NCI-H446 treated with DMSO at 0.1 percent for 48 hours (cell line): ENCODE measurements around the gene ABCB6.
A peak's percentile ranks its signal among the peaks of the same experiment; 100 is the strongest.

Experiments
- DNase-seq: peaks from one replicate; lab custom pipeline; 2025; lab: John Stamatoyannopoulos, UW

Gene ABCB6

DNA sequence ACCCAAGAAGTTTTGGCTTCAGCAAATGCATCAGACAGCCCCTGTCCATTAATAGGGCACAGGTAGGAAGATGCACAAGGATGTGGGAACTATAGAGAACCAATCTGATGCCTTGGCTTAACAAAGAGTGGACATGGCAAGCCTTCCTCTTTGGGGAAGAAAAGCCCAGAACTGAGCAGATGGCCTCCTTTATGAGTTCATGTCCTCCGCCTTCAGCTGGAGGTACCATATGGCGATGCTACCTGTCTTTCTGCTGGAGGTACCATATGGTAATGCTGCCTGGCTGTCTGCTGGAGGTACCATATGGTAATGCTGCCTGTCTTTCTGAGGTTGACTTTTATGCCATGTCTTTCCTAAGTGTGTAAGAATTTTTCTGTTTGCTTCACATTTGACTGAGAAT, 34.6 kb downstream of the ABCB6 start:
- DNase-seq, result no peak

GRCh38 chr2:219183151-219183772, 35.5 kb downstream of the ABCB6 start:
- no peak for DNase-seq

GRCh38 chr2:219182331-219183150, 36.2 kb downstream of the ABCB6 start:
- no peak for DNase-seq

DNA sequence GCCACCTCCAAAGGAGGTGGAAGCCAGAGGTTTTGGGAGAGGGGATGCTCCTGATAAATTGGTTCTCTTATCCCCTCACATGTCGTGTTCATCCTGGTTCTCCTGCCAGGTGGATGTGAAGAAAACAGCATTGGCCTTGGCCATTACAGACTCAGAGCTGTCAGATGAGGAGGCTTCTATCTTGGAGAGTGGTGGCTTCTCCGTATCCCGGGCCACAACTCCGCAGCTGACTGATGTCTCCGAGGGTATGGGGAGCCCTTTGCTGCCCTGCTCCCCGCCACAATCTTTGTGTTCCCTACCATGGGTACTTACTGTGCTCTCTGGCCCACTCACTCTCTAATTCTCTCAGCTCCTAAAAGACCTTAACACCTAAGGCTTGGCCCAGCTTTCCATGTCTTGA, 37.2 kb downstream of the ABCB6 start:
- no peak for DNase-seq

DNA sequence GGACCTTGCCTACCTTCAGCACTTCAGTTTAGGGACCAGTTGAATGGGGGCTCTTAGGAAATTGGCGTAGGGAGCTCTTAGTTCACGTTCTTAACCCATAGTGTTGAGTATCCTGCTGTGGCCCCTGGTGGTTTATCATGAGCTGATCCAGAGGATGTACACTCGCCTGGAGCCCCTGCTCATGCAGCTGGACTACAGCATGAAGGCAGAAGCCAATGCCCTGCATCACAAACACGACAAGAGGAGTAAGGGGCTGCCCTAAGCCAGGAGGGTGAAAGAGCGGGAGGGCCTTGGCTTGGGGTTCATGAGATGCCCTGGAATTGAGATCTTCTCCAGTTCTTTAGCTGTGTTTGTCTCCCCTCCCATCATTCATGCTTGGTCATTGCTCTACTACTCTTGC, 37.8 kb downstream of the ABCB6 start:
- no peak for DNase-seq

DNA sequence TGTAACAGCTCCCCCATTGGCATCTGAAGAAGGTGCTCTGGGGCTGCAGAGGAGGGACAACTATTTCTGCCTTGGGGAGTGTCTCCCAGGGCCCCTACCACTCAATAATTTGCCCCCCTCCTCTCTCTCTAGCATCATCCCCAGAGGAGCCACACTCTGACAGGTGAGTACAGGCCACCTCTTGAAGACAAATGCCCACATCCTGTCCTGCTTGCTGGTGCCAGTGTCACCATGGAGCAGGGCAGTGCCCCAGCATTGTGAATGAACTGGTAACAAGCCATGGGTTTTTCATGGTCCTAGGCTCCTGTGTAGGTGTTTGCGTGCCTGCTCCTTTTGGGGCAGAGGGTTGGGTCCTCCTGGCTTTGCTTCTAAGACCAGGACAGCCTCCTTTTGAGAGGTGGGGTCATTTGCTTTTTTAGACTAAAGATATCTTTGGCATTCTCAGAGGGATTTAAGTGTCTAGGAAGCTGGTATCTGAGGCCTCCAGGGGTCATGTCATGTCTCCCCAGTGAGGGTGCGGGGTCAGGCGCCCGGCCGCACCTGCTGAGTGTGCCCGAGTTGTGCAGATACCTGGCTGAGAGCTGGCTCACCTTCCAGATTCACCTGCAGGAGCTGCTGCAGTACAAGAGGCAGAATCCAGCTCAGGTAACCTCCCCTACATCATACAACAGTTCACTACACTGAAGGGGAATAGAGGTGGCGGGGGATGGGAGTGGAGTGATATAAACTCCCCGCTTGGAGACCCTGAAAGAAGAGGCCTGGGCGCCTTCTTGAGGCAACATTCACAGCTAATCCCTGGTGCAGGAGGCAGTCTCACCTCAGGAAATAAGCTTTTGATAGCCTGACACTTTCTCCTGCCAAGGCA, 38.9 kb downstream of the ABCB6 start:
- DNase-seq, result no peak

GRCh38 chr2:219178377-219179175, 40.2 kb downstream of the ABCB6 start:
- DNase-seq, result no peak

DNA sequence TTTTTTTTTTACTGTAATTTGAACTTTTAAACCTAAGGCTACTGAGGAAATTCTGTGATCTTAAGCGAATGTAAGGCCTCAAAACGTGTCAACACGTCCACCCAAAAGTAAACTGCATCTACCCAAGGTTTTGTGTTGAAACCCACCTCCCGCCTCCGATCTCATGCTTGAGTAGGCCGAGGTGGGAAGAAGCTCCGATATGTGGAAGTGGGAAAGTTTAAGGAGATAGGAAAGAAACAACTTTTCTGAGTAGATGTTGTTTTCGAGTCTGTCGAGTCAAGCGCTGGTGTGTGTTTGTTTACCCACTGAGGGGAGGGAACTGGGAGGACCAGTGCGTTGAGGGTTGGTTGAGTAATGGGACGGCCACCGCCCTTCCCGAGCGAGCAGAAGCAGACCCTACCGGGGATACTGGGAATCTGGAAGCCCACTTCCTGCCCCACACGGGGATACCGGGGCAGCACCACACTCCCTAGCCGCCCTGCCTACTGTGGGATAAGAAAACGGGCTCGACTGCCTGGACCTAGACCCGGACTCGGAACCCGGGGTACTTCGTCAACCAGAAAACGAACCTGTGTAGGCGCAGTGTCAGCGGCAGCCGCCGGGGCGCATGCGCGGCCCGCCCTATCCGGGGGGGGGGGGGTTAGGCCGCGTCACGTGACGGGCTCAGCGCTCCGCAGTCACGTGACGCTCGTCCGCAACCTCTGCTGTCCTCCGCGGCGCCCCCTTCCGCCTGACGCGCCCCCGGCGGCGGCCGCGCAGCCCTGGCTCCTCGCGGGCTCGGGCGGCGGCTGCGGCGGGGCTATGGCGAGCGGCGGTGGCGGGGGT, 41.0 kb downstream of the ABCB6 start, which contains the start of gene RETREG2:
Gene RETREG2, plus strand, starts transcription at position 724 of the 825 bp plus-strand sequence. Its CDS starts 78 bp downstream, at position 802.
- DNase-seq, result peak; percentile 67

DNA sequence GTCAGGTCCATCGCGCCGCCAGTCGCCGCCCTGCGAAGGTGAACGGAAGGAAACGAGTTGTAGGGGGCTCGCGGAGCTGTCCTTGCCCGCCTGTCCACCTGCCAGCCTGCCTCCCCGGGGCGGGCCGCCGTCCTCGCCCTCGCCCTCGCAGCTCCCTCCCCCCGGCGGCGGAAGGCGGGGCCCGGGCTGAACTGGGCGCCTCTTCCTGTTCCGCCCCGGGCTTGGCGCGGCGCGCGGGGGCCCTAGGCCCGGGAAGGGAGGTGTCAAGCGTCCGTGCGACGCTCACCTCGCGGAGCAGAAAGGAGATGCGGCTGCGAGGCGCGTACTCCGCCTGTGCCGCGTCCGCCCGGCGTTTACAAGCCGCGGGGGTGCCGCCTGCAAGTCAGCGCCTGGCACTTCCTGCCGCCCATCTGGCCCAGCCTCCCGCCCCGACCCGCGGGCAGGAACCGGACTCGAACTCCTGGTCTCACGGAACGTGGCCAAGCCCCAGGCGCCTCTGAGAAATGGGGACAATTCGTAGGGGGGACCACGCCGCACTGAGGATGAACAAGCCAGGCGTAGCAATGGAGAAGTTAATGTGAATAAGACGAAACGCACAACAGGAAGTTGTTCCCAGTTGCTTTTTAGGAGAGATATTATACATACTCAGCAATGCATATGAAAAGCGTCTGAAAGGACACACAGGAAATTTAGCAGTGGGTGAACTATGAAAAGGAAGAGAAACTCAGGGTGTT, 41.8 kb downstream of the ABCB6 start, which contains the start of gene CNPPD1:
Gene CNPPD1, minus strand, starts transcription at position 108 of the 734 bp plus-strand sequence. Its CDS starts 97 bp downstream, at position 11.
- DNase-seq, result peak; percentile 27

- DNase-seq, result no peak
These were observed 42.6 kb downstream of the ABCB6 start for GRCh38 chr2:219175928-219176817.

DNA sequence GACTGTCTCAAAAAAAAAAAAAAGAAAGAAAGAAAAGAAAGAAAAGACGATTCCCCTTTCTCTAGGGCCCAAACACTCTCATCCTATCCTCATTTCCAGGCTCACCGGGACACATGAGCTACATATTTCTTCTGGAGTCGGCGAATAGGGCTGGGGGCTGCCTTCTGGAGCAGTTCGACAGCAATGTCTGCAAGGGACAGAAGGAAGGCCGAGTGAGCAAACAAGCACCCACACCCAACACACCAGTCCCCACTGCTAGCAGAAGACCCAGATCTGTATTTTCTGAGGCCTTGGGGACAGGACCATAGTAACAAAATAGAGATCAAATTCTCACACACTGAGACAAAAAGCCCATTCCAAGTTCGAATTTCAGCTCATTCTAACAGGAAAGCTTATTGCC, 43.3 kb downstream of the ABCB6 start:
- DNase-seq, result no peak

DNA sequence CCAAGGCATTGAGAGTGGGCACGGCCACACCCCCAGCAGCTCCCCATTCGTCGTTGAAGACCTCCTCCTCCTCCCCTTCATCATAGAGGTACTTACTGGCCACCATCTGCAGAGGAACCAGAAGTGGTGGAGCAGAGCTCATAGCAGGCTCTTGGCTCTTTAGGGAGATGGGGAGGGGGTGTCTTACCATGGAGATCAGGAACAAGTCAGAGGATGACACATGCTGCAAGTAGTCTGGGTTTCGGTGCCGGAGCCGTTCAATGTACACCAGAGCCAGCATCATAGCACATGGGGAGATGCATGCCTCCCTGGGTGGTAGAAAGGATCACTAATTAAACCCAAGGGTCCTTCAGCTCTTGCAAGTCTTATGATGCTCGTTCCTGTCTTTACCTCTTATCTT, 44.0 kb downstream of the ABCB6 start:
- no peak for DNase-seq

- no peak for DNase-seq
These were observed 44.6 kb downstream of the ABCB6 start for GRCh38 chr2:219174146-219174545.

- DNase-seq, result no peak
These were observed 45.6 kb downstream of the ABCB6 start for GRCh38 chr2:219173176-219173575.

DNA sequence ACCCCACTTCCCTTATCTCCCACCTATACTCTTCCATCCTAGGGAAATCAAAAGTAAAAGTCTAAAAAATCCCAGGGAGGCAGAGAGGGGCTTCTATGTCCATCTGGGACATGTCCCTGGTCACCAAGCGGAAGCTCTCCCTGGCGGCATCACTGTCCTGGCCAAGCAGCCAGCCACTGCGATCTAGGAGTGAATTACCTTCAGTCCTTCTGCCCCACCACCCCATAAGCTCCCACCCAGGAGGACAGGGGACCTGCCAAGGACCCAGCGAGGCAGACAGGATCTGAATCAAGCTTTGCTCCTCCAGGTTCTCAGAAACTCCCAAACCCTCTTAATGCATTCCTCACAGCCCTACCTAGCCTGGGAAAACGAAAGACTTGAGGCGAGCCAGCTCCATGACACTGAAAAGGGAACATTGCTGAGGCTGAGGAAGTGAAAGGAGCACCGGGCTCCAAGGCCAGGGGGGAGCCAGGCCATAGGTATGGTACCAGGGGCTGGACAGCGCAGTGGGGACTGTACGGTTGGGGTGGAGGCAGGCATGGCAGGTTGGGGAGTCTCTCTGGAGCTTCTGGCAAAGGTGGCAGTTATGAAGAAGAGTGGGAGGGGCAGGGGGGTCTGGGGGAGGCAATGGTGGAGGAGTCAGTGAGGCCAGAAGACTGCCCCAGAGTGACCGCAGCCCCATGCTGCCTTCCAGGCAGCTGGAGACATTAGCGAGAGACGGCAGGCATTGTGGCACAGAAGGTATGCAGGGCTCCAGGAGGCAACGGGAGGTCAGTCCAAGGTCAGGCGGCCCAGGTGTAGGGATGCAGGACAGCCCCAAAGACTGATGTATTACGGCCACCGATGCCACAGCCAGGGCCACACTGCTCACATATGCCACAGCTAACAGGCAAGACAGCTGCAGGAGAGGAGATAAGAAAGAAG, 46.3 kb downstream of the ABCB6 start:
- DNase-seq, result no peak

GRCh38 chr2:219171231-219171651, 47.5 kb downstream of the ABCB6 start:
- DNase-seq, result no peak

DNA sequence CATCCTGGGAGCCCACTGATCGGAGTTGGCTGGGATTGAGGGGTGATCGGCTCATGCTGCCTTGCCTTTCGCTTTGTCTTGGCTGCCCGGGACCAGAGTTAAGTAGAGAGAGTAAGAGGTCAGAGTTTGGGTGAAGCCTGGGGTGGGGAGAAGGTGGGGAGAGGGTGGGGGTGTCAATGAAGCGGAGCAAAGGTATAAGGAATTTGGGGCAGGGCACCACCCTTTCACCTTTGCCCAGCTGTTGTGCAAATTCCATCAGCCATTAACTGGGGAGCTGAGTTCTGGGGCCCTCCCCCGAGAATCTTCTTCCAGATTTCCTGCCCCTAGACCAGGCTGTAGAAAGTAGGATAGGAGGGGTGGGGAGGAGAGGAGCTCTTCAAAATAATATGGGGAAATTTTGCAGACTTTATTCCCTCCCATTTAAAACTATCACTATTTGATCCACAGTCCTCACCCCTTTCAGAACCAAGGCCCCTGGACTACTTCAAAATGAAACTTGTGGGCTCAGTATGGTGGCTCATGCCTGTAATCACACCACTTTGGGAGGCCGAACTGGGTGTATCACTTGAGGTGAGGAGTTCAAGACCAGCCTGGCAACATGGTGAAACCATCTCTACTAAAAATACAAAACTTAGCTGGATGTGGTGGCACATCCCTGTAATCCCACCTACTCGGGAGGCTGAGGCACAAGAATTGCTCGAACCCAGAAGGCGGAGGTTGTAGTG, 48.7 kb downstream of the ABCB6 start, which contains the start of gene SLC23A3:
Gene SLC23A3, minus strand, starts transcription at position 100 of the 725 bp plus-strand sequence. Its CDS starts 45 bp downstream, at position 55.
- no peak for DNase-seq
